HepG2 (cell line): Measurements from ENCODE around the gene B3GNT2. TPM values are rescaled to one million over a fixed set of nuclear protein-coding genes. Genes with fewer than 3 reads are reported as not detected.
"Not testable (repeated sequence)": the region's sequence is repeated elsewhere in the genome, so short reads cannot be mapped to it uniquely, and the experiment has no call there.

ENCODE experiments used
- ATAC-seq: fragments of 200-7000 bp; cut with Tn5 transposase; 3 replicates; pipeline ENCODE4 v1.9.1; 2020; ENCODE audit warnings: mild to moderate bottlenecking, moderate library complexity
- BruUV-seq: library from RNA; stranded (reverse); fragments of 400-500 nt; replicated peaks from 2 replicates; lab custom pipeline; 2021; lab: Mats Ljungman, UMichigan
- CTCF ChIA-PET: fragments of 300-600 bp; formaldehyde crosslinking; extraction: SDS; loops from one replicate; lab custom pipeline; 2021; ENCODE audit warnings: low total read pairs, inconsistent platforms, low intra/inter-chr PET ratio; lab: Yijun Ruan, JAX
- POLR2A ChIA-PET: fragments of 350-600 bp; sonication (Branson Sonifier 250); formaldehyde crosslinking; loops from one replicate; lab custom pipeline; 2020; ENCODE audit warnings: antibody characterized with exemption, inconsistent platforms; lab: Yijun Ruan, JAX
- DNase-seq: peaks from one replicate; pipeline ENCODE4 v3.0.0-alpha.2; 2015; ENCODE audit warnings: low spot score
- FAIRE-seq: peaks from 3 replicates; lab custom pipeline; 2011; peaks lifted over from hg19 to GRCh38; lab: Jason Lieb, UNC
- H2AFZ ChIP-seq: one replicate; pipeline ENCODE4 v1.6.1; 2011; ENCODE audit warnings: low read length, inconsistent platforms
- H3K27ac ChIP-seq: fragments of 300-600 bp; 3 replicates; pipeline ENCODE4 v1.8.0; 2011; ENCODE audit warnings: mixed run types, mild to moderate bottlenecking, mixed read lengths, low read length, inconsistent platforms; ENCODE audit not compliant: insufficient read depth; ENCODE audit errors: extremely low read length
- H3K27me3 ChIP-seq, 2 experiments: fragments of 200-600 bp in 1 of 2; 2 replicates in 1 of 2; 3 replicates in 1 of 2; pipeline versions ENCODE4 v1.6.0 to v1.8.0; 2011; ENCODE audit warnings: low read length in 2 of 2, mild to moderate bottlenecking in 2 of 2, moderate library complexity in 2 of 2, inconsistent platforms in 1 of 2; ENCODE audit not compliant: insufficient read depth in 2 of 2, control insufficient read depth in 1 of 2
- H3K36me3 ChIP-seq, 2 experiments: fragments of 200-600 bp in 1 of 2; replicated peaks in 1 of 2; 2 replicates in 1 of 2; 3 replicates in 1 of 2; pipeline versions ENCODE4 v1.5.1 to v1.8.0; 2011; ENCODE audit warnings: low read length in 2 of 2, inconsistent platforms in 1 of 2; ENCODE audit not compliant: insufficient read depth in 2 of 2, control insufficient read depth in 1 of 2
- H3K4me1 ChIP-seq: 2 replicates; pipeline ENCODE4 v1.5.1; 2012; ENCODE audit warnings: low read length, inconsistent platforms; ENCODE audit not compliant: insufficient read depth
- H3K4me2 ChIP-seq: 2 replicates; pipeline ENCODE4 v1.6.0; 2011; ENCODE audit warnings: low read depth, low read length, inconsistent platforms
- H3K4me3 ChIP-seq, 3 experiments: fragments of 200-600 bp in 1 of 3; sonication (generic), shearing (Covaris generic) in 1 of 3; replicated peaks in 1 of 3; 2 replicates each; pipeline ENCODE4 v1.5.1; 2011 to 2016; ENCODE audit warnings: low read length in 3 of 3, inconsistent platforms in 2 of 3, low read depth in 2 of 3, mild to moderate bottlenecking in 2 of 3, control low read depth in 1 of 3, mixed read lengths in 1 of 3; ENCODE audit not compliant: insufficient read depth in 1 of 3
- H3K79me2 ChIP-seq: one replicate; pipeline ENCODE4 v1.6.1; 2011; ENCODE audit warnings: low read length, inconsistent platforms; ENCODE audit not compliant: insufficient read depth
- H3K9ac ChIP-seq: 2 replicates; pipeline ENCODE4 v1.6.0; 2011; ENCODE audit warnings: mild to moderate bottlenecking, low read depth, low read length, inconsistent platforms; ENCODE audit not compliant: insufficient read depth
- H3K9me3 ChIP-seq: 2 replicates; pipeline ENCODE4 v1.5.1; 2012; ENCODE audit warnings: mild to moderate bottlenecking, low read length
- H4K20me1 ChIP-seq: 2 replicates; pipeline ENCODE4 v1.6.0; 2011; ENCODE audit warnings: inconsistent platforms, mild to moderate bottlenecking, low read length, moderate library complexity; ENCODE audit not compliant: insufficient read depth
- POLR2AphosphoS2 ChIP-seq: IDR thresholded peaks from 2 replicates; pipeline ENCODE4 v1.6.1; 2011; ENCODE audit warnings: low read depth, low read length, improper control_type of control experiment
- SPEN ChIP-seq: sonication (generic); formaldehyde crosslinking; IDR thresholded peaks from 2 replicates; pipeline ENCODE4 v1.5.1; 2020; ENCODE audit warnings: low read depth, mild to moderate bottlenecking, missing genetic modification reagents
- TBP ChIP-seq: sonication (generic); formaldehyde crosslinking; IDR thresholded peaks from 2 replicates; pipeline ENCODE4 v1.5.0; 2020; ENCODE audit warnings: missing genetic modification reagents
- THYN1 ChIP-seq: sonication (generic); formaldehyde crosslinking; IDR thresholded peaks from 2 replicates; pipeline ENCODE4 v1.8.1; 2023; ENCODE audit warnings: low read depth, mild to moderate bottlenecking, moderate library complexity, missing genetic modification reagents, borderline replicate concordance
- ZNF800 ChIP-seq: sonication (generic); formaldehyde crosslinking; IDR thresholded peaks from 2 replicates; pipeline ENCODE4 v1.4.0; 2020; ENCODE audit warnings: missing genetic modification reagents
- WGBS: methylation state at CpG from one replicate; pipeline ENCODE4 v1.1.6; 2017; ENCODE audit warnings: low lambda C conversion rate; 5-methylcytosine and 5-hydroxymethylcytosine counted together
- in situ Hi-C: cut with HindIII; loops from 2 replicates; pipeline ENCODE4 v1.10.0; 2017; ENCODE audit warnings: low pct_unique_long_range_greater_than_20kb; ENCODE audit not compliant: extremely low pct_ligation_motif_present
- intact Hi-C: fragments of 100-400 bp; cut with micrococcal nuclease; formaldehyde crosslinking; loops from one replicate; pipeline ENCODE4 v1.10.0; 2022; ENCODE audit not compliant: unreplicated experiment
- polyA plus RNA-seq, 8 experiments: library from polyadenylated mRNA; depleted of rRNA in 3 of 8; stranded (reverse) in 7 of 8; unstranded in 1 of 8; fragments of >200 nt; fragmentation: Illumina TruSeq in 4 of 8; extraction: Trizol in 4 of 8; gene quantifications; 2 replicates each; pipeline versions ENCODE4 v1.2.1 to v1.2.3, GENCODE V29; 2011 to 2016; ENCODE audit warnings: low read depth in 4 of 8, missing spikeins in 1 of 8, mixed read lengths in 1 of 8; ENCODE audit not compliant: insufficient read depth in 1 of 8
- total RNA-seq, 5 experiments: library from RNA; depleted of rRNA; stranded (reverse); fragments of >200 nt; fragmentation: Illumina TruSeq; extraction: Trizol; gene quantifications; 2 replicates each; pipeline ENCODE4 v1.2.3, GENCODE V29; 2016; ENCODE audit warnings: low read depth in 1 of 5

The B3GNT2 gene
- total and polyA plus RNA-seq, 2 of the 13 experiments (the other 11 are each of a cell fraction or from before 2014, with no cell fraction given), result 26.3 to 28.5 TPM

- 58% methylated on average over 9 of the region's 9 CpGs for WGBS
- CTCF ChIA-PET, result no interaction called here
- intact Hi-C loops, result no loop called here
- Histone ChIP-seq H3K9ac (no peak overlapping the region), H3K9me3 (no peaks in the 10 kb centered on the region), H4K20me1 (no peaks in the 10 kb centered on the region), H3K27me3 (no peaks in the 10 kb centered on the region; a peak in 1 of 5 replicates), H3K4me3 (no peak overlapping the region), H2AFZ (no peak overlapping the region), H3K79me2 (no peaks in the 10 kb centered on the region), H3K4me1 (peaks cover 5% of the 10 kb centered on the region; the same call in 1 of the 2 replicates), H3K27ac (no peak overlapping the region), H3K4me2 (no peak overlapping the region), H3K36me3 (no peaks in the 10 kb centered on the region)
- no peak for TF ChIP-seq THYN1
- no peak for TF ChIP-seq ZNF800 (CRISPR knock-in tag)
- no peak for TF ChIP-seq SPEN
- no peak for TF ChIP-seq TBP (CRISPR knock-in tag)
- TF ChIP-seq POLR2AphosphoS2, result no peak
- in situ Hi-C loops, result no loop called here
- no TSS peak for BruUV-seq
- no peak for ATAC-seq
- FAIRE-seq, result no peak
- DNase-seq, result no peak
- POLR2A ChIA-PET, result no interaction called here
These were observed 37.3 kb upstream of the B3GNT2 start for GRCh38 chr2:62158444-62159121.

GRCh38 chr2:62160691-62161090 is 35.2 kb upstream of the B3GNT2 start:
- DNase-seq, H3K9ac ChIP-seq, H3K27ac ChIP-seq, BruUV-seq, H3K27me3 ChIP-seq, H4K20me1 ChIP-seq, intact Hi-C loops, ATAC-seq, H3K4me1 ChIP-seq, POLR2A ChIA-PET, FAIRE-seq, H3K4me3 ChIP-seq, CTCF ChIA-PET, H3K79me2 ChIP-seq, H3K9me3 ChIP-seq, H2AFZ ChIP-seq, H3K4me2 ChIP-seq, H3K36me3 ChIP-seq, in situ Hi-C loops: not testable (repeated sequence)
- 94% methylated on average over 9 of the region's 9 CpGs for WGBS
